HepG2 (cell line): ENCODE measurements around the gene RBM23. TPM values are rescaled to one million over a fixed set of nuclear protein-coding genes. Genes with fewer than 3 reads are reported as not detected.

Source experiments
- CHCHD3 ChIP-seq: sonication (generic); formaldehyde crosslinking; IDR thresholded peaks from 2 replicates; pipeline ENCODE4 v1.8.0; 2022; ENCODE audit warnings: mild to moderate bottlenecking, missing genetic modification reagents, moderate library complexity
- EZH2 ChIP-seq: conservative IDR thresholded peaks from 2 replicates; pipeline ENCODE4 v1.6.1; 2012; ENCODE audit warnings: mild to moderate bottlenecking, low read depth, low read length, moderate library complexity
- HOMEZ ChIP-seq: IDR thresholded peaks from 2 replicates; pipeline ENCODE4 v1.6.1; 2016; ENCODE audit warnings: low read depth
- IRX3 ChIP-seq: sonication (generic); formaldehyde crosslinking; IDR thresholded peaks from 2 replicates; pipeline ENCODE4 v1.8.1; 2023; ENCODE audit warnings: mild to moderate bottlenecking, low read depth, missing genetic modification reagents, borderline replicate concordance
- KDM1A ChIP-seq: IDR thresholded peaks from 2 replicates; pipeline ENCODE4 v1.6.1; 2016; ENCODE audit warnings: missing compliant biosample characterization
- KMT2A ChIP-seq: sonication (generic); formaldehyde crosslinking; IDR thresholded peaks from 2 replicates; pipeline ENCODE4 v1.4.0; 2020; ENCODE audit warnings: missing genetic modification reagents
- MYPOP ChIP-seq: sonication (generic); formaldehyde crosslinking; IDR thresholded peaks from 2 replicates; pipeline ENCODE4 v1.8.1; 2023; ENCODE audit warnings: mild to moderate bottlenecking, moderate library complexity, missing genetic modification reagents
- NFKB2 ChIP-seq: sonication (generic); formaldehyde crosslinking; IDR thresholded peaks from 2 replicates; pipeline ENCODE4 v1.4.0; 2020; ENCODE audit warnings: missing genetic modification reagents, borderline replicate concordance
- PLRG1 ChIP-seq: fragments of 450-650 bp; conservative IDR thresholded peaks from 2 replicates; pipeline ENCODE4 v1.6.1; 2016
- PPARG ChIP-seq: conservative IDR thresholded peaks from 2 replicates; pipeline ENCODE4 v1.6.1; 2016; ENCODE audit warnings: missing biosample characterization, missing genetic modification reagents
- REL ChIP-seq: sonication (generic); formaldehyde crosslinking; conservative IDR thresholded peaks from 2 replicates; pipeline ENCODE4 v1.8.0; 2022; ENCODE audit warnings: mild to moderate bottlenecking, missing genetic modification reagents, moderate library complexity
- RERE ChIP-seq: IDR thresholded peaks from 2 replicates; pipeline ENCODE4 v1.6.1; 2016; ENCODE audit warnings: low read depth, missing genetic modification reagents, missing compliant biosample characterization
- RORA ChIP-seq: sonication (generic); formaldehyde crosslinking; IDR thresholded peaks from 2 replicates; pipeline ENCODE4 v1.5.0; 2020; ENCODE audit warnings: mild to moderate bottlenecking, missing genetic modification reagents, moderate library complexity
- SRSF4 ChIP-seq: fragments of 200-400 bp; formaldehyde crosslinking; IDR thresholded peaks from one replicate; pipeline ENCODE4 v1.6.1; 2018; ENCODE audit warnings: mild to moderate bottlenecking, low read depth, low read length, moderate library complexity; ENCODE audit not compliant: poor library complexity, severe bottlenecking
- U2AF2 ChIP-seq: fragments of 200-400 bp; formaldehyde crosslinking; IDR thresholded peaks from 2 replicates; pipeline ENCODE4 v1.6.1; 2017; ENCODE audit warnings: low read depth, mild to moderate bottlenecking, low read length
- YY1 ChIP-seq: IDR thresholded peaks from 2 replicates; pipeline ENCODE4 v1.6.1; 2011; ENCODE audit warnings: low read length, low read depth, moderate library complexity, mild to moderate bottlenecking; ENCODE audit not compliant: insufficient read depth, insufficient replicate concordance
- ZNF274 ChIP-seq: sonication (generic); formaldehyde crosslinking; IDR thresholded peaks from 2 replicates; pipeline ENCODE4 v1.5.1; 2020; ENCODE audit warnings: mild to moderate bottlenecking, missing genetic modification reagents
- ZNF432 ChIP-seq: sonication (generic); formaldehyde crosslinking; IDR thresholded peaks from 2 replicates; pipeline ENCODE4 v1.5.0; 2020; ENCODE audit warnings: missing genetic modification reagents, mild to moderate bottlenecking, borderline replicate concordance
- ZNF468 ChIP-seq: sonication (generic); formaldehyde crosslinking; IDR thresholded peaks from 2 replicates; pipeline ENCODE4 v1.8.0; 2022; ENCODE audit warnings: mild to moderate bottlenecking, moderate library complexity, missing genetic modification reagents
- ZSCAN22 ChIP-seq: sonication (generic); formaldehyde crosslinking; IDR thresholded peaks from 2 replicates; pipeline ENCODE4 v1.4.0; 2020; ENCODE audit warnings: mild to moderate bottlenecking, missing genetic modification reagents
- polyA plus RNA-seq, 8 experiments: library from polyadenylated mRNA; depleted of rRNA in 3 of 8; stranded (reverse) in 7 of 8; unstranded in 1 of 8; fragments of >200 nt; fragmentation: Illumina TruSeq in 4 of 8; extraction: Trizol in 4 of 8; gene quantifications; 2 replicates each; pipeline versions ENCODE4 v1.2.1 to v1.2.3, GENCODE V29; 2011 to 2016; ENCODE audit warnings: low read depth in 4 of 8, missing spikeins in 1 of 8, mixed read lengths in 1 of 8; ENCODE audit not compliant: insufficient read depth in 1 of 8
- total RNA-seq, 5 experiments: library from RNA; depleted of rRNA; stranded (reverse); fragments of >200 nt; fragmentation: Illumina TruSeq; extraction: Trizol; gene quantifications; 2 replicates each; pipeline ENCODE4 v1.2.3, GENCODE V29; 2016; ENCODE audit warnings: low read depth in 1 of 5
- TF ChIP-seq, protein P1 (sequence below): sonication (generic); formaldehyde crosslinking; IDR thresholded peaks from 2 replicates; pipeline ENCODE4 v1.5.0; 2020; ENCODE audit warnings: missing genetic modification reagents

RBM23 gene
- total and polyA plus RNA-seq, 2 of the 13 experiments (the other 11 are each of a cell fraction or from before 2014, with no cell fraction given) = 1.5 to 2.1 TPM

GRCh38 chr14:22872033-22872832 is 46.7 kb downstream of the RBM23 start (continued):
- no peak for TF ChIP-seq RERE (CRISPR knock-in tag)
- no peak for TF ChIP-seq RORA (CRISPR knock-in tag)
- peak; percentile 59; the same call in 1 of the 2 replicates for TF ChIP-seq CHCHD3 (CRISPR knock-in tag)
- no peak; the same call in none of the 2 replicates for TF ChIP-seq MYPOP
- no peak for TF ChIP-seq ZNF468
- TF ChIP-seq, protein P1, sequence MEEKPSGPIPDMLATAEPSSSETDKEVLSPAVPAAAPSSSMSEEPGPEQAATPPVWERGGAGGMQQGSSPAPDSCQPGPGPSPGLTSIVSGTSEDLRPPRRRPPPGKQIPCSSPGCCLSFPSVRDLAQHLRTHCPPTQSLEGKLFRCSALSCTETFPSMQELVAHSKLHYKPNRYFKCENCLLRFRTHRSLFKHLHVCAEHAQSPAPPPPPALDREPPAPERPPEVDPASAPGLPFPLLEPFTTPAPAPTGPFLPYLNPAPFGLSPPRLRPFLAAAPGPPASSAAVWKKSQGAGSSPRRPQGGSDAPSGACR (CRISPR knock-in tag) = no peak; the same call in 1 of the 2 replicates
- no peak; the same call in 1 of the 2 replicates for TF ChIP-seq ZNF274 (CRISPR knock-in tag)
- TF ChIP-seq YY1 = peak; percentile 60
- TF ChIP-seq KMT2A (CRISPR knock-in tag) = no peak
- 0 out of 2 replicates have a peak, but pooled peaks have one; percentile 13 for TF ChIP-seq ZSCAN22 (CRISPR knock-in tag)
- TF ChIP-seq SRSF4 = no peak
- no peak for TF ChIP-seq ZNF432 (CRISPR knock-in tag)
- TF ChIP-seq PLRG1 = no peak
- TF ChIP-seq U2AF2 = no peak
- TF ChIP-seq HOMEZ (CRISPR knock-in tag) = peak; percentile 55; the same call in 1 of the 2 replicates
- TF ChIP-seq IRX3 (CRISPR knock-in tag) = no peak
- peak; percentile 34; the same call in 1 of the 2 replicates for TF ChIP-seq NFKB2 (CRISPR knock-in tag)
- TF ChIP-seq EZH2 = no peak
- no peak for TF ChIP-seq REL (CRISPR knock-in tag)
- TF ChIP-seq KDM1A = no peak
- TF ChIP-seq PPARG (CRISPR knock-in tag) = peak; percentile 65; the same call in 1 of the 2 replicates
